A673 (cell line): ENCODE data around the gene CDC42EP3. TPM values are rescaled to one million over a fixed set of nuclear protein-coding genes. Genes with fewer than 3 reads are reported as not detected.

ENCODE experiments used
- BruUV-seq: library from RNA; stranded (reverse); fragments of 400-500 nt; replicated peaks from 2 replicates; lab custom pipeline; 2021; lab: Mats Ljungman, UMichigan
- CTCF ChIA-PET: fragments of 300-600 bp; sonication (Branson Sonifier 250); formaldehyde crosslinking; loops from one replicate; lab custom pipeline; 2022; ENCODE audit warnings: antibody characterized with exemption; lab: Charles Lee
- POLR2A ChIA-PET: fragments of 300-600 bp; sonication (Branson Sonifier 250); formaldehyde crosslinking; loops from one replicate; lab custom pipeline; 2022; ENCODE audit warnings: antibody characterized with exemption; ENCODE audit not compliant: low non-redundant PET; lab: Charles Lee
- DNase-seq: peaks from one replicate; pipeline ENCODE4 v3.0.0-alpha.2; 2015; ENCODE audit warnings: low spot score
- H3K27ac ChIP-seq: fragments of 200-600 bp; sonication (generic); 2 replicates; pipeline ENCODE4 v1.5.1; 2016; ENCODE audit warnings: mixed run types, low read depth, mild to moderate bottlenecking, mixed read lengths, antibody characterized with exemption, low read length; ENCODE audit not compliant: poor library complexity, severe bottlenecking
- H3K27me3 ChIP-seq: fragments of 200-600 bp; sonication (generic); replicated peaks from 2 replicates; pipeline ENCODE4 v1.6.1; 2017; ENCODE audit warnings: mixed run types, low read depth, mild to moderate bottlenecking, mixed read lengths, antibody characterized with exemption, low read length; ENCODE audit not compliant: insufficient read depth, poor library complexity
- H3K36me3 ChIP-seq: fragments of 200-600 bp; sonication (generic); 2 replicates; pipeline ENCODE4 v1.6.1; 2016; ENCODE audit warnings: mixed run types, mild to moderate bottlenecking, mixed read lengths, antibody characterized with exemption, low read length; ENCODE audit not compliant: insufficient read depth, poor library complexity, severe bottlenecking
- H3K4me1 ChIP-seq: fragments of 200-600 bp; sonication (generic); 2 replicates; pipeline ENCODE4 v1.6.1; 2017; ENCODE audit warnings: mixed run types, mild to moderate bottlenecking, mixed read lengths, antibody characterized with exemption, low read length; ENCODE audit not compliant: insufficient read depth, poor library complexity, severe bottlenecking
- H3K4me3 ChIP-seq: fragments of 200-600 bp; sonication (generic); 2 replicates; pipeline ENCODE4 v1.5.1; 2016; ENCODE audit warnings: low read depth, mixed run types, mild to moderate bottlenecking, mixed read lengths, low read length; ENCODE audit not compliant: poor library complexity, severe bottlenecking
- H3K9me3 ChIP-seq: fragments of 200-600 bp; sonication (generic); 2 replicates; pipeline ENCODE4 v1.6.1; 2016; ENCODE audit warnings: mixed run types, low read depth, mild to moderate bottlenecking, mixed read lengths, antibody characterized with exemption, low read length; ENCODE audit not compliant: poor library complexity, severe bottlenecking
- EZH2 ChIP-seq: fragments of 200-600 bp; sonication (generic); IDR thresholded peaks from 2 replicates; pipeline ENCODE4 v1.6.1; 2017; ENCODE audit warnings: borderline replicate concordance, low read depth, mild to moderate bottlenecking, mixed read lengths, antibody characterized with exemption, low read length; ENCODE audit not compliant: poor library complexity, severe bottlenecking
- intact Hi-C: fragments of 100-400 bp; cut with micrococcal nuclease; formaldehyde crosslinking; loops from one replicate; pipeline ENCODE4 v1.10.0; 2022; ENCODE audit not compliant: unreplicated experiment
- total RNA-seq: library from RNA; stranded (reverse); gene quantifications from 2 replicates; pipeline ENCODE4 v1.2.3, GENCODE V29; 2021
- TF ChIP-seq, protein P1 (sequence below): fragments of 300-800, 200-600 bp; sonication (generic); conservative IDR thresholded peaks from 2 replicates; pipeline ENCODE4 v1.5.1; 2017; ENCODE audit warnings: low read depth, mild to moderate bottlenecking, antibody characterized with exemption, low read length, moderate library complexity, mixed read lengths

CDC42EP3 gene
- total RNA-seq, 1 experiment from 2014 or later, result 12.2 TPM

DNA sequence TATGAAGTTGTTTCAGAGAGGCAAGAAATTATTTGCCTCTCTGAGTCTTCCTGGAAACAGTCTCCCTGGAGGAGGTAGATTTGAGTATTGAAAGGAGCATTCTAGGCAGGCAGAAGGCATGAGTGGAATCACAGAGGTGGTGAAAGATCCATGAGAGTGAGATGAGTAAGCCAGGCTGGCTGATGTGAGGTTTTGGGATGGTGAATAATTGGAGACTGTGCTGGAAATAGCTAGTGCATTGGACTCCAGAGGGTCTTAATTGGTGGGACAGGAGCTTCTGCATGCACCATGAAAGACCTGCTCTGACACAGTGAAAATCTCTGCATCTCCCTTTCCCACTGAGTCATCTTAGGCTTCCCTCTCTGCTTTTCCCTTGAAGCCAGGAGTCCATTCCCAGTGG, 46.3 kb downstream of the CDC42EP3 start:
- intact Hi-C loops, result no loop called here
- Histone ChIP-seq H3K4me1 (no peaks in the 10 kb centered on the region), H3K27me3 (no peaks in the 10 kb centered on the region), H3K27ac (no peak overlapping the region), H3K4me3 (no peak overlapping the region), H3K9me3 (no peaks in the 10 kb centered on the region), H3K36me3 (no peaks in the 10 kb centered on the region)
- CTCF ChIA-PET, result no interaction called here
- no peak for DNase-seq
- POLR2A ChIA-PET, result no interaction called here
- no TSS peak for BruUV-seq
- TF ChIP-seq, protein P1, sequence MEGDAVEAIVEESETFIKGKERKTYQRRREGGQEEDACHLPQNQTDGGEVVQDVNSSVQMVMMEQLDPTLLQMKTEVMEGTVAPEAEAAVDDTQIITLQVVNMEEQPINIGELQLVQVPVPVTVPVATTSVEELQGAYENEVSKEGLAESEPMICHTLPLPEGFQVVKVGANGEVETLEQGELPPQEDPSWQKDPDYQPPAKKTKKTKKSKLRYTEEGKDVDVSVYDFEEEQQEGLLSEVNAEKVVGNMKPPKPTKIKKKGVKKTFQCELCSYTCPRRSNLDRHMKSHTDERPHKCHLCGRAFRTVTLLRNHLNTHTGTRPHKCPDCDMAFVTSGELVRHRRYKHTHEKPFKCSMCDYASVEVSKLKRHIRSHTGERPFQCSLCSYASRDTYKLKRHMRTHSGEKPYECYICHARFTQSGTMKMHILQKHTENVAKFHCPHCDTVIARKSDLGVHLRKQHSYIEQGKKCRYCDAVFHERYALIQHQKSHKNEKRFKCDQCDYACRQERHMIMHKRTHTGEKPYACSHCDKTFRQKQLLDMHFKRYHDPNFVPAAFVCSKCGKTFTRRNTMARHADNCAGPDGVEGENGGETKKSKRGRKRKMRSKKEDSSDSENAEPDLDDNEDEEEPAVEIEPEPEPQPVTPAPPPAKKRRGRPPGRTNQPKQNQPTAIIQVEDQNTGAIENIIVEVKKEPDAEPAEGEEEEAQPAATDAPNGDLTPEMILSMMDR, result no peak
- no peak for TF ChIP-seq EZH2

DNA sequence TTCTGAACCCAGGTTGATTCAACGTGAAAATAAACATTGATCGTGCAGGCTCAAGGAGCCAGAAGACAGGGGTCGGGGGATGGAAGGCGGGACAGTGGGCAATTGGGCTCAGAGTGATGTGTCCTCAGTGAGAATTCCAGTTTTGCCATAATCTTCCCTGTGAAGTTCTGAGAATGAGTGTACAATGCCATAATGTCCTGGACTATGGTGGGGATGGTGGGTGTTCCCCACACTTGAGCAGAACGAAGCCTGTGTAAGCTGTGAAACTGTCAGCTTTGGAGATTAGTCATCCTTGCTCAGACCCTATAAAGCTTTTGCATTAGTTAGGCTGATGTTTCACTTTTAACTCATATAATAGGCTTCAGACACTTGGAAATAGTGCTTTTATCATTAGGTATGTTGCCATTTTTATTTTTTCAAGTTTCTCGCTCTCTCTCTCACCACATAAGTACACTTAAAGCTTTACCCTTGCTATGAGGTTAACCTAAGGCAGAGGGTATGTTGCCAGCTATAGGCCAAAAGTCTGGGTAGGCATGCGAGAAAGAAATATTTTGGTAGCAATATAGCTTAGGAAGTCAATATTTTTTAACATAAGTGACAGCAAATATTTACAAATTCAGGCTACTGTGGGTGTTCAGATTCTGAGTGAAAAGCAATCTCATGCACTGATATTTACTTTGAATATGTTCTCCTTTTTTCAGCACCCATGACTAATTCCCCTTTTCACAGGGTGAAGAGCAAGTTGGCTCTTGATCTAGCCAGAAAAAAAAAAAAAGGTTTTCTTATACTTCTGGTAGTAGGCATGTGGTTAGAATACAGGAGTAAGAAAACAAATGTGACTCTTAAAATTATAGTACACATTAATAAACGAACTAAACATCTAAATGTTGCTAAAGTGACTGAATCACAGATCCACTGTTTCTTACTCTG, 47.2 kb downstream of the CDC42EP3 start:
- CTCF ChIA-PET, result interaction anchor here (0.7 kb wide), 1 partner anchor 32 kb away, joined by 4 read pairs; no protein-coding TSS in a partner anchor
- POLR2A ChIA-PET, result no interaction called here
- intact Hi-C loops, result no loop called here
- Histone ChIP-seq H3K36me3 (no peaks in the 10 kb centered on the region), H3K4me1 (no peaks in the 10 kb centered on the region), H3K27me3 (no peaks in the 10 kb centered on the region), H3K4me3 (no peak overlapping the region), H3K9me3 (no peaks in the 10 kb centered on the region), H3K27ac (no peak overlapping the region)
- no TSS peak for BruUV-seq
- no peak for TF ChIP-seq EZH2
- TF ChIP-seq, protein P1, result no peak
- peak; percentile 13 for DNase-seq

DNA sequence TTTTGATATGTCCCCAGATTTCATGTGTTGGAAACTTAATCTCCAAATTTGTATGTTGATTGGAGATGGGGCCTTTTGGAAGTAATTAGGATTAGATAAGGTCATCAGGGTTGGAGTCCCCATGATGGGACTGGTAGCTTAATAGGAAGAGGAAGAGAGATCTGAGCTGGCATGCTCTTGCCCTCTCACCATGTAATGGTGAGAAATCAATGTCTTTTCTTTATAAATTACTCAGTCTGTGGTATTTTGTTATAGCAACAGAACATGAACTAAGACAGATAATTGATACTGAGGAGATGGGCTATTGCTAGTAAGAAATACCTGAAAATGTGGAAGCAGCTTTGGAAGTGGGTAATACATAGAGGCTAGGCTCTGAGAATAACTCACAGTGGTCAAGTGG, 48.0 kb downstream of the CDC42EP3 start:
- CTCF ChIA-PET, result interaction anchor here (0.6 kb wide), 1 partner anchor 21 kb away, joined by 3 read pairs; no protein-coding TSS in a partner anchor
- no peak overlapping the region for H3K27ac ChIP-seq

More for the DNA sequence above, 48.0 kb downstream of the CDC42EP3 start:
- H3K27me3 ChIP-seq, result no peaks in the 10 kb centered on the region
- no peak overlapping the region for H3K4me3 ChIP-seq
- no peaks in the 10 kb centered on the region for H3K36me3 ChIP-seq
- POLR2A ChIA-PET, result no interaction called here
- H3K9me3 ChIP-seq, result no peaks in the 10 kb centered on the region
- DNase-seq, result no peak
- no peaks in the 10 kb centered on the region for H3K4me1 ChIP-seq
- intact Hi-C loops, result no loop called here
- TF ChIP-seq EZH2, result no peak
- TF ChIP-seq, protein P1, result no peak
- BruUV-seq, result no TSS peak
